ENCODE data around the gene KYNU. TPM values are rescaled to one million over a fixed set of nuclear protein-coding genes. Genes with fewer than 3 reads are reported as not detected.

KYNU gene
- total RNA-seq, 1 experiment from 2014 or later: 0.37 TPM

- Histone ChIP-seq H2BK12ac (ENCODE audit: insufficient read length, low read depth, low read length) (no peak overlapping the region), H3K27me3 (ENCODE audit: insufficient read depth, low read length) (no peaks in the 10 kb centered on the region), H3K79me2 (ENCODE audit: insufficient read depth, low read length) (no peaks in the 10 kb centered on the region), H3K23me2 (ENCODE audit: insufficient read length, low read depth, low read length, poor library complexity, severe bottlenecking) (no peaks in the 10 kb centered on the region), H3K79me1 (ENCODE audit: insufficient read depth, low read depth, low read length, poor library complexity, severe bottlenecking) (no peaks in the 10 kb centered on the region), H3K27ac (ENCODE audit: insufficient read length, low read depth, low read length) (no peak overlapping the region), H3K9me3 (ENCODE audit: control insufficient read depth, low read depth, low read length) (no peaks in the 10 kb centered on the region), H3K9ac (ENCODE audit: extremely low read depth, insufficient read length, low read length) (no peak overlapping the region), H3T11ph (ENCODE audit: low read length) (no peak overlapping the region), H3K4ac (ENCODE audit: low read depth, low read length) (no peak overlapping the region), H3K18ac (ENCODE audit: insufficient read length, low read depth, low read length) (no peak overlapping the region), H4K91ac (ENCODE audit: insufficient read length, low read depth, low read length) (no peak overlapping the region), H3K56ac (ENCODE audit: insufficient read length, low read depth, low read length) (no peak overlapping the region), H3K4me1 (ENCODE audit: insufficient read depth, low read length) (no peaks in the 10 kb centered on the region), H4K8ac (replicated peaks; ENCODE audit: insufficient read length, low read depth, low read length) (no peak overlapping the region), H2BK5ac (ENCODE audit: insufficient read length, low read length) (no peak overlapping the region), H4K20me1 (ENCODE audit: control insufficient read depth, insufficient read depth, insufficient read length) (no peaks in the 10 kb centered on the region), H3K14ac (ENCODE audit: insufficient read depth, low read length) (no peak overlapping the region), H2AFZ (ENCODE audit: low read length) (no peak overlapping the region), H4K5ac (ENCODE audit: insufficient read length, low read depth, low read length) (no peak overlapping the region), H3K4me2 (ENCODE audit: insufficient read depth, insufficient read length, low read length) (no peak overlapping the region), H2BK20ac (ENCODE audit: low read depth, low read length, poor library complexity, severe bottlenecking) (no peak overlapping the region), H2BK120ac (ENCODE audit: low read depth, low read length, poor library complexity, severe bottlenecking) (no peak overlapping the region), H2AK5ac (ENCODE audit: insufficient read length, low read length) (no peak overlapping the region), H3K23ac (ENCODE audit: insufficient read length, low read depth, low read length) (no peak overlapping the region), H2BK15ac (ENCODE audit: low read depth, low read length) (no peak overlapping the region)
- Mint-ChIP-seq H3K4me3 (no peak overlapping the region), H3K27ac (peak overlapping the region in 1 of 3 experiments; percentile 15; a peak in 1 of 7 replicates), H3K27me3 (ENCODE audit: low read depth) (no peaks in the 10 kb centered on the region), H3K9me3 (peaks cover 0 to 6% of the 10 kb centered on the region in 2 experiments; a peak in 2 of 5 replicates), H3K4me1 (peaks cover 6 to 9% of the 10 kb centered on the region in 2 experiments), H3K36me3 (ENCODE audit: insufficient read depth in 1 of 3, low read depth in 3 of 3) (peaks cover 0 to 3% (median 0%) of the 10 kb centered on the region in 3 experiments; a peak in 2 of 7 replicates)
- no peak for DNase-seq
- no CpG with 5 or more reads among the region's 3 CpGs for WGBS (ENCODE audit: extremely low coverage, insufficient read length, low lambda C conversion rate)
- TF ChIP-seq CTCF (conservative IDR thresholded peaks at IDR 0.05): no peak
These were observed 59.9 kb downstream of the KYNU start for GRCh38 chr2:142937347-142937746.

Data from H9 (cell line).